Heart right ventricle (tissue), 16 donors: ENCODE results near the gene COX15. TPM values are rescaled to one million over a fixed set of nuclear protein-coding genes. Genes with fewer than 3 reads are reported as not detected.

Experiments
- ATAC-seq, 8 donors: fragments of 200-7000 bp; cut with Tn5 transposase; one replicate each; pipeline ENCODE4 v1.9.1; 2020; ENCODE audit warnings: mild to moderate bottlenecking in 8 of 8, moderate library complexity in 8 of 8, moderate number of reproducible peaks in 1 of 8
- DNase-seq, 2 donors: peaks; one replicate each; pipeline ENCODE4 v3.0.0-alpha.2; 2020
- H3K27ac ChIP-seq, 10 donors: fragments of 200-600 bp; sonication (generic) in 2 of 10; one replicate each; pipeline versions ENCODE4 v1.5.0 to v1.8.0; 2020 to 2022; ENCODE audit warnings: mild to moderate bottlenecking in 3 of 10
- H3K27me3 ChIP-seq, 7 donors: fragments of 200-600 bp; one replicate each; pipeline ENCODE4 v1.8.0; 2021 to 2022; ENCODE audit warnings: mild to moderate bottlenecking in 2 of 7
- H3K36me3 ChIP-seq, 9 donors: fragments of 200-600 bp; sonication (generic) in 1 of 9; one replicate each; pipeline versions ENCODE4 v1.5.0 to v1.8.0; 2020 to 2022; ENCODE audit warnings: mild to moderate bottlenecking in 2 of 9
- H3K4me1 ChIP-seq, 9 donors: fragments of 200-600 bp; sonication (generic) in 1 of 9; one replicate each; pipeline versions ENCODE4 v1.5.0 to v1.8.0; 2020 to 2022; ENCODE audit warnings: mild to moderate bottlenecking in 4 of 9
- H3K4me3 ChIP-seq, 10 donors: fragments of 200-600 bp; sonication (generic) in 2 of 10; one replicate each; pipeline versions ENCODE4 v1.5.0 to v1.8.0; 2020 to 2022; ENCODE audit warnings: mild to moderate bottlenecking in 7 of 10, moderate library complexity in 2 of 10
- H3K9me3 ChIP-seq, 11 donors: fragments of 200-600 bp in 10 of 11; sonication (generic) in 2 of 11; one replicate each; pipeline versions ENCODE4 v1.5.0 to v1.8.0; 2013 to 2022; ENCODE audit warnings: mild to moderate bottlenecking in 2 of 11, control low read depth in 1 of 11, moderate library complexity in 1 of 11
- WGBS, 2 donors: extraction: QIAGEN DNeasy Blood & Tissue Kit; methylation state at CpG; one replicate each; pipeline ENCODE4 v1.1.7; 2013; ENCODE audit warnings: inconsistent platforms in 1 of 2; 5-methylcytosine and 5-hydroxymethylcytosine counted together
- intact Hi-C, 10 donors: fragments of 100-400 bp; cut with DNase I; formaldehyde crosslinking; loops; one replicate each; pipeline versions ENCODE4 v1.11.1 to v1.14.2; 2022
- polyA plus RNA-seq, 2 donors: library from polyadenylated mRNA; stranded (reverse); fragments of 200-250 nt; gene quantifications; one replicate each; pipeline ENCODE4 v1.2.3, GENCODE V29; 2013
- total RNA-seq, 10 donors: library from RNA; stranded (reverse); fragmentation: NEBNext Ultra II Directional in 3 of 10; extraction: Animal tissue kit (Norgen Biotek cat#: 25700) in 3 of 10; gene quantifications; one replicate each; pipeline versions ENCODE4 v1.2.1 to v1.2.4, GENCODE V29; 2021 to 2023
- TF ChIP-seq, protein P1 (sequence below), 9 donors: fragments of 200-600 bp; sonication (generic) in 2 of 9; IDR thresholded peaks; one replicate each; pipeline versions ENCODE4 v1.5.0 to v1.8.0; 2021 to 2022; ENCODE audit warnings: antibody characterized with exemption in 9 of 9, mild to moderate bottlenecking in 5 of 9, moderate library complexity in 1 of 9
- donor health status: Arrhythmogenic right ventricular cardiomyopathy.
- donor health status: ischemic (EF 13 %, LVEDD 7.1; RV severe dilation, severe dysfunction).
- donor health status: healthy with polysubstance abuse.
- donor health status: DM: no; HTN: yes; CAD: no.
- donor health status: DM: no; HTN: no; CAD: no.
- donor health status: ischemic (EF 25% LVEDD 6.9; RV normal size, moderate dysfunction).
- donor health status: ischemic (EF 25% LVEDD 5.7; RV mildly dilated, moderate dysfunction).
- donor health status: healthy.
- donor health status: DM: yes; HTN: yes; CAD: no.
- donor health status: Ischemic cardiomyopathy.
- donor health status: ischemic (EF 35%, LVEDD 5.7; RV mildly dilated, moderate dysfunction).
- donor health status: nonischemic (EF 11% LVEDD 7.7; RV severe dilation, severe dysfunction).
- donor health status: DM: yes; HTN: yes; CAD: no.
- donor health status: PGD.
- donor health status: ischemic (EF 29% LVEDD 5.4; RV normal size, mild dysfunction).
- donor health status: nonischemic (EF 23%, LVEDD 6.1; RV moderate dilation, normal function).

Gene COX15
- total and polyA plus RNA-seq, 12 donors = 12.5 to 47.2 (median 38.1) TPM

DNA sequence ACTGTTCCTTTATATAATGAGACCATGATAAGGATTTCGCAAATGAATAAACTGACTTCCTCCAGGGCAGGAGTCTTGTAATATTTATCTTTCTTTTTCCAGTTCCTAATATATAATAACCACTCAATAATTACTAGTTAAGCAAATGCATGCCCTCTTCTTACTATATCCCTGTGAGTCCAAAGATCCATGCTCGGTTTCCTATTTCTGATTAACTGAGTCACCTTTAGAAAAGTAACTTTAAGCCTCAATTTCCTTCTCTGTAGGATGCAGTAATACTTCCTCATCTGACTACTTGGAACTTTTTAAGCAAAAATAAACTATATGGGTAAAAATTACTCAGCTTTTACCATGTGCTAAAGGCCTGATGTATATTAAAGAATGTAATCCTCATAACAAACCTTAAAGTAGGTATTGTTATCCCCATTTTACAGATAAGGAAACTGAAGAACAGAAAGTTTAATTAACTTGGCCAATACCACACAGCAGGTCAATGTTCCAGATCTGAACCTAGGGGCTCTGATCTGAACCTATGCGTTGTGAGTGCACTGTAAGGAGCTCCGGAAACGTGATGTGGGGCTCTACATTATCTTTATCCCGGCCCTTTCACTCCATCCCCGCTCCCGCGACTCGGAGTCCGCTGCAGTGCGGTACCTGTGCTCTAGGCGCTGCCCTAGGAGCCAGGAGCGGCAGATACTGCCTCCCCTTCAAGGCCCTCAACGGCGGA is 458 bp downstream of the COX15 start:
- peak in 1 of 8 donors; percentile 23 for ATAC-seq
- H3K9me3 ChIP-seq = no peaks in the 10 kb centered on the region
- DNase-seq = no peak
- peak overlapping the region; percentile 61 to 94 (median 82) for H3K4me3 ChIP-seq
- peaks cover 0 to 41% (median 9%) of the 10 kb centered on the region in 9 donors for H3K36me3 ChIP-seq
- peaks cover 0 to 41% (median 24%) of the 10 kb centered on the region in 9 donors for H3K4me1 ChIP-seq
- intact Hi-C loops = loop anchor here in 3 of 10 donors (2.0 to 10.0 kb wide), 4 partner anchors 109 to 301 kb away; partner anchors contain the start of genes GOT1 (in 2 of the 3) and SLC25A28 (in 2 of the 3)
- H3K27ac ChIP-seq = peak overlapping the region; percentile 49 to 97 (median 94)
- H3K27me3 ChIP-seq = no peaks in the 10 kb centered on the region
- TF ChIP-seq, protein P1, sequence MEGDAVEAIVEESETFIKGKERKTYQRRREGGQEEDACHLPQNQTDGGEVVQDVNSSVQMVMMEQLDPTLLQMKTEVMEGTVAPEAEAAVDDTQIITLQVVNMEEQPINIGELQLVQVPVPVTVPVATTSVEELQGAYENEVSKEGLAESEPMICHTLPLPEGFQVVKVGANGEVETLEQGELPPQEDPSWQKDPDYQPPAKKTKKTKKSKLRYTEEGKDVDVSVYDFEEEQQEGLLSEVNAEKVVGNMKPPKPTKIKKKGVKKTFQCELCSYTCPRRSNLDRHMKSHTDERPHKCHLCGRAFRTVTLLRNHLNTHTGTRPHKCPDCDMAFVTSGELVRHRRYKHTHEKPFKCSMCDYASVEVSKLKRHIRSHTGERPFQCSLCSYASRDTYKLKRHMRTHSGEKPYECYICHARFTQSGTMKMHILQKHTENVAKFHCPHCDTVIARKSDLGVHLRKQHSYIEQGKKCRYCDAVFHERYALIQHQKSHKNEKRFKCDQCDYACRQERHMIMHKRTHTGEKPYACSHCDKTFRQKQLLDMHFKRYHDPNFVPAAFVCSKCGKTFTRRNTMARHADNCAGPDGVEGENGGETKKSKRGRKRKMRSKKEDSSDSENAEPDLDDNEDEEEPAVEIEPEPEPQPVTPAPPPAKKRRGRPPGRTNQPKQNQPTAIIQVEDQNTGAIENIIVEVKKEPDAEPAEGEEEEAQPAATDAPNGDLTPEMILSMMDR (IDR thresholded peaks at IDR 0.05) = no peak
- 7% methylated on average over 16 of the region's 16 CpGs for WGBS, 2 donors

DNA sequence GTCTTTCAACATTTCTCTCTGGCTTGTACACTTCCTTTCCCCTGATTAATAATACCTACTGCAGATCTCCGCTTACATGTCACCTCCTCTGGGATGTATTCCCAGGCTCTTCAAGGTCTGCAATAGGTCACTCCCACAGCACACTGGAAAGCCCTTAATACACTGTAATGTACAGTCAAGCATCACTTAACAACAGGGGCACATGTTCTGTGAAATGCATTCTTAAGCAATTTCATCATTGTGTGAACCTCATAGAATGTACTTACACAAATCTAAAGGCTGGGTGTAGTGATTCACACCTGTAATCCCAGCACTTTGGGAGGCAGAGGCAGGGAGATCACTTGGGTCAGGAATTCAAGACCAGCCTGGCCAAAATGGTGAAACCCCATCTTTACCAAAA is 1.9 kb downstream of the COX15 start:
- TF ChIP-seq, protein P1 (IDR thresholded peaks at IDR 0.05) = no peak
- WGBS, 2 donors = 90 to 95% methylated on average over 1 of the region's 1 CpG
- Histone ChIP-seq H3K36me3 (peaks cover 0 to 49% (median 15%) of the 10 kb centered on the region in 9 donors), H3K9me3 (no peaks in the 10 kb centered on the region), H3K27ac (no peak overlapping the region), H3K27me3 (no peaks in the 10 kb centered on the region), H3K4me3 (no peak overlapping the region), H3K4me1 (peaks cover 0 to 31% (median 24%) of the 10 kb centered on the region in 9 donors)
- ATAC-seq (no peak), DNase-seq (no peak)
- intact Hi-C loops = loop anchor here in 2 of 10 donors (2.0 to 10.0 kb wide), 3 partner anchors 108 to 295 kb away; partner anchors contain the start of genes SLC25A28 (in 2 of the 2) and GOT1 (in 1 of the 2)

DNA sequence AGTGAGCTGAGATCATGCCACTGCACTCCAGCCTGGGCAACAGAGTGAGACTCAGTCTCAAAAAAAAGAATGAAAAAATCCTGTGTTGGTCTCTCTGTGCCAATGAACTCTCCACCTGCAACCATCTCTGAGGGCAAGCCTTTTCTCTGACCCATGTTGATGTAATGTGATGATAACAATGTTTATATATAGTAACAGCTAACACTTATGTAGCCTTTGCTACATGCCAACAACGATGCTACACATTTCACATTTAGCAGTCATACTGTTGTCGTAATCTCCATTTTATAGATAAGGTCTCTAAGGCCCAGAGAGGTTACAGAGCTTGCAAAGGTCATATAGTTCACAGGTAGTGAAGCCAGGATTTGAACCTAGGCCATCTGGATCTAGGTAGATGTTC is 11.5 kb downstream of the COX15 start:
- H3K27ac ChIP-seq = no peak overlapping the region
- DNase-seq (no peak), ATAC-seq (peak in 3 of 8 donors; percentile 16 to 35 (median 33))
- no peaks in the 10 kb centered on the region for H3K27me3 ChIP-seq
- no peaks in the 10 kb centered on the region for H3K9me3 ChIP-seq
- H3K36me3 ChIP-seq = peaks cover 0 to 100% (median 68%) of the 10 kb centered on the region in 9 donors
- H3K4me3 ChIP-seq = no peak overlapping the region
- TF ChIP-seq, protein P1 (IDR thresholded peaks at IDR 0.05) = no peak
- intact Hi-C loops = no loop called here
- 56 to 62% methylated on average over 2 of the region's 2 CpGs for WGBS, 2 donors
- peaks cover 0 to 7% (median 0%) of the 10 kb centered on the region in 9 donors for H3K4me1 ChIP-seq

DNA sequence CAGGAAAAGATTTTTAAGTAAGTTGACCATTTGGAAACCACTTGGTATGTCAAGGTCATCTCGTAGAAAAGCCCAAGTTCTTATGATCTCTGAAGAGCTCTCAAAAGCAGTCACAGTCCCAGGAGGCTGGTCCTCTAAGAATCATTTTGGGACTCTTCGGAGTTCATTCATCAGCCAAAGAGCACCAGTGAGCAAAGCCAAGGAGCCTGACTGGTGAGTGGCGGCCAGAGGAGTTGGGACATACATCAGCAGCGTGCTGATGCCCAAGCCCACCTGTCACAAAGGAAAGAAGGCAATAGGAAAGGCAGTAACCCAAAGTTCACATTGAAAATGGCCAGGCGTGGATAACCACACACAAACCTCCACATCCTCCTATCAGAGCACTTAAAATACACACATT is 17.5 kb downstream of the COX15 start:
- Histone ChIP-seq H3K36me3 (peaks cover 0 to 100% (median 39%) of the 10 kb centered on the region in 9 donors), H3K27ac (no peak overlapping the region), H3K9me3 (no peaks in the 10 kb centered on the region), H3K4me1 (no peaks in the 10 kb centered on the region), H3K4me3 (no peak overlapping the region), H3K27me3 (no peaks in the 10 kb centered on the region)
- no peak for DNase-seq
- TF ChIP-seq, protein P1 (IDR thresholded peaks at IDR 0.05) = no peak
- intact Hi-C loops = loop anchor here in 3 of 10 donors (5.0 to 10.0 kb wide), 3 partner anchors 152 to 277 kb away; no protein-coding TSS in a partner anchor
- 90 to 92% methylated on average over 5 of the region's 5 CpGs for WGBS, 2 donors
- no peak for ATAC-seq
